ENCODE measurements around the gene HACL1. TPM values are rescaled to one million over a fixed set of nuclear protein-coding genes. Genes with fewer than 3 reads are reported as not detected.

Gene HACL1
- 19.7 and 24.0 TPM in 2 replicates for total RNA-seq

DNA sequence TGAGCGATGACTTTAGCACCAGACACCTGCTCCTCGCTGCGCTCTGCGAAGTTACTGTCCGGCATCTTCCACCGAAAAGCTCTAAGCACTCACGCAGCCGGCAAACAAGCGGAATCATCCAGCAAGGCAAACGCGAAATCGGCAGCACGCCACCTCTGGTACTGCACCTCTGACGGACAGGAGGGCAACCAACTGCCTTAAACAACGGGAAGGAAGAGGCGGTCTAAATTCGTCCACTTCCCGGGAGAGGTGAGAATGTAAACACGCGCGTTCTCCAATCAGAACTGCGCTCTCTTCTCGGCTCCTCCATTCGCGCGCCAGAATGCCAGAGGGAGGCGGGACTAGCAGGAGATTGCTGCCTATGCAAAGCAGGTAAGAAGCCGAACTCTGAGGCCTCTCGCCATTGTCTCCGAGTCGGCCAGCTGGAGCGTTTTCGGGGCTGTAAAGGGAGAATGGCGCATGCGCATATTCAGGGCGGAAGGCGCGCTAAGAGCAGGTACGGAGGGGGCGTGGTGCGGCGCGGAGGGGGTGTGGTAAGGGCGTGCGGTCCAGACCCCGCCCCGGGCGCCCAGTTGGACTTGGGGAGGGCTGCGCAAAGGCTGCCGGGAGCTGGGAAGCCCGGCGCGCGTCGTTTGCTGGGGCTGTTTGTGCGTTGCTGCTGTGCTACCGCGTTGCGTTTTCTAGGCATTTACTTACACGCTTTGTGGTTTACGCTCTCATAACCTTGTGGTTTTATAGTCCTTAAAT lies at the start of gene HACL1, which contains the start of gene BTD:
HACL1 (minus strand) TSS at position 171 of the 747 bp plus-strand sequence; CDS start at position 65, 106 bp downstream.
BTD (plus strand) TSS at position 347 of the 747 bp plus-strand sequence. CDS start 33,695 bp downstream, outside the sequence.

DNA sequence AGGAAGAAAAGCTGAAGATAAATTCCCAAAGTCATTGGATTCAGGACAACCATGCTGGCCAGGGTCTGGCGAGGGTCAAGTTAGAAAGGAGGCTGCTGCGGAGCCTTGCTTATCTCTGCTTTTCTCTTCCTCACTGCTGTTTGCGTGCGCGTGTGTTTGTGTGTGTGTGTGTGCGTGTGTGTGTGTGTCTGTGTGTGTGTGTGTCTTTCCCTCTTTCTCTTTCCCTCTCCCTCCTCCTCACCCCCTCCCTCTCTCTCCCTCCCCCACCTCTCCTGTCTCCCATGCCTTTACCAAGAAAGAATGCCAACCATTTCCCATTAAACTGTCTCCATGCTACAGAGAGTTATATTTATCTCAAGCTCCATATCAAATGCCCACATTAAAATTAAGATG lies 79.8 kb downstream of the HACL1 start, which contains the start of gene COLQ:
COLQ (minus strand) TSS at position 134 of the 393 bp plus-strand sequence; CDS start at position 53, 81 bp downstream.

Other genes starting within 250 kb of the HACL1 start
- gene METTL6, start 174.0 kb downstream of the HACL1 start, total RNA-seq, result 27.2 and 29.3 TPM in 2 replicates
- 22.6 and 23.3 TPM in 2 replicates for gene EAF1, start 174.0 kb downstream of the HACL1 start, total RNA-seq
- gene COLQ, start 79.9 kb downstream of the HACL1 start, total RNA-seq, result 0.66 and 1.6 TPM in 2 replicates
- 20.5 and 23.6 TPM in 2 replicates for gene BTD, start 176 bp upstream of the HACL1 start, total RNA-seq
- gene ANKRD28, start 196.4 kb upstream of the HACL1 start, total RNA-seq, result 129 and 138 TPM in 2 replicates